ENCODE measurements around the gene UNC13A.
"Not testable (repeated sequence)": the region's sequence is repeated elsewhere in the genome, so short reads cannot be mapped to it uniquely, and the experiment has no call there.

The UNC13A gene

DNA sequence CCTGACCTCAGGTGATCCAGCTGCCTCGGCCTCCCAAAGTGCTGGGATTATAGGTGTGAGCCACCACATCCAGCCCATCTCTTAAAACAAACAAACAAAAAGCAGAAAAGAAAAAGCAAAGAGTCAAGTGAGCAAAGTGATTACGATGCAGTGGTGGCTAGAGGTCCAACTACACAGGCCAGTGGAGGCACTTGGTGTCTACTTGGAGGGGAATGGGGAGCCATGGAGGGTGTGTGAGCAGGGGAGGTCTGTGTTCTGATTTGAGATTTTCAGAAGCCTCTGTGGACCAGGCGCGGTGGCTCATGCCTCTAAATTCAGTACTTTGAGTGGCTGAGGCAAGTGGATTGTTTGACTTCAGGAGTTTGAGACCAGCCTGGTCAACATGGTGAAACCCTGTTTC lies 126.1 kb downstream of the UNC13A start:
- no peak for DNase-seq

- DNase-seq: no peak
Measured at GRCh38 chr19:17560205-17560595, 128.0 kb downstream of the UNC13A start.

GRCh38 chr19:17557466-17557865 lies 130.7 kb downstream of the UNC13A start:
- no peak for DNase-seq

- DNase-seq: no peak
Measured at GRCh38 chr19:17556995-17557394, 131.2 kb downstream of the UNC13A start.

- peak in 1 of 2 donors; percentile 60 for DNase-seq
Measured at GRCh38 chr19:17555929-17556813, 132.0 kb downstream of the UNC13A start.

DNA sequence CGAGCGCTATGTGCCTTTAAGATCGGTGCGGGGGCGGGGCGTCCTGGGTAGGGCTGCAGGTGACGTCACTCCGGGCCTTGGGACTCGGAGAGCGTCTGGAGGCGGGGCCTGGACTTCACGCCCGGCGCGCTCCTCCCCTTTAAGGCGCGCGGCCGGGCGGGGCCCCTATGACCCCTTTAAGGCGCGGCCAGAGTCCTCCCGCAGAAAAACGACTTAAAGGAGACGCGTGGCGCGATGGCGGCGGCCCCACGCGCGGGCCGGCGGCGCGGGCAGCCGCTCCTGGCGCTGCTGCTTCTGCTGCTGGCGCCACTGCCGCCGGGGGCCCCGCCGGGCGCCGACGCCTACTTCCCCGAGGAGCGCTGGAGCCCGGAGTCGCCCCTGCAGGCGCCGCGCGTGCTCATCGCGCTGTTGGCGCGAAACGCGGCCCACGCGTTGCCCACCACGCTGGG lies 132.7 kb downstream of the UNC13A start, which contains the start of gene COLGALT1:
Gene COLGALT1, plus strand, starts transcription at position 170 of the 449 bp plus-strand sequence. Its CDS starts 65 bp downstream, at position 235.
- peak; percentile 94 to 98 for DNase-seq

GRCh38 chr19:17554968-17555479 lies 133.1 kb downstream of the UNC13A start:
- DNase-seq: no peak

GRCh38 chr19:17553256-17553655 lies 134.9 kb downstream of the UNC13A start:
- DNase-seq: peak in 1 of 2 donors; percentile 15

DNA sequence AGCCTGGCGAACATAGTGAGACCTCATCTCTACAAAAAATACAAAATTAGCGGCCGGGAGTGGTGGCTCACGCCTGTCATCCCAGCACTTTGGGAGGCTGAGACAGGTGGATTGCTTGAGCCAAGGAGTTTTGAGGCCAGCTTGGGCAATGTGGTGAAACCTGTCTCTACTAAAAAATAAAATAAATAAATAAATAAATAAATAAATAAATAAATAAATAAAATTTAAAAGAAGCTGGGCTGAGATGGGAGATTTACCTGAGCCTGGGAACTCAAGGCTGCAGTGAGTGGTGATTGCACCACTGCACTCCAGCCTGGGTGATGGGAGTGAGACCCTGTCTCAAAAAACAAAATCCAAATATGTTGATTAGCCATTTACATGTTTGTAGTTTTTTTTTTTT lies 135.4 kb downstream of the UNC13A start:
- DNase-seq: not testable (repeated sequence)

Data from hippocampal formation (tissue), 2 donors.